ENCODE results near the gene BMP6.

BMP6 gene

GRCh38 chr6:7725849-7726415, at the start of gene BMP6:
Gene BMP6, plus strand, starts transcription at chr6:7726099. Its CDS starts 857 bp downstream, at chr6:7726956.
- DNase-seq, result no peak

- DNase-seq, result no peak
Observed at GRCh38 chr6:7677229-7677628, 48.7 kb upstream of the BMP6 start.

DNA sequence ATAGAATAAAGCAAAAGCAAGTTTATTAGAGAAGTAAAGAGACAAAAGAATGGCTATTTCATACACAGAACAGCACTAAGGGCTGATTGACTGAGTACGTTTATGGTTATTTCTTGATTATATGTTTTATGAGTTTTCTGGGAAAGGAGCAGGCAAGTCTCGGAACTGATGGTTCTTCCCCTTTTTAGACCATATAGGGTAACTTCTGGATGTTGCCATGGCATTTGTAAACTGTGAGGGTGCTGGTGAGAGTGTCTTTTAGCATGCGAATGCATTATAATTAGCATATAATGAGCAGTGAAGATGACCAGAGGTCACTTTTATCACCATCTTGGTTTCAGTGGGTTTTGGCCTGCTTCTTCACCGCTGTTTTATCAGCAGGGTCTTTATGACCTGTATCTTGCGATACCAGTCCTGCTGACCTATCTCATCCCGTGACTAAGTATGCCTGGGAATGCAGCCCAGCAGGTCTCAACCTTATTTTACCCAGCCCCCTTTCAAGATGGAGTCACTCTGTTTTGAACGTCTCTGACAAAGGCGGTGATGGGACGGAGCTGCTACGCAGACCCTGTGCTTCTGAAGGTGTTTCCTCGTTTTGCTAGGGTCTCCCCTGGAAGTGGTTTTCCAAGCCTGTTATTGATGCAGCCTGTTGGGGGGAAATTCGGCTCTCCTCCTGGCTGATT, 45.4 kb upstream of the BMP6 start:
- DNase-seq, result no peak

DNA sequence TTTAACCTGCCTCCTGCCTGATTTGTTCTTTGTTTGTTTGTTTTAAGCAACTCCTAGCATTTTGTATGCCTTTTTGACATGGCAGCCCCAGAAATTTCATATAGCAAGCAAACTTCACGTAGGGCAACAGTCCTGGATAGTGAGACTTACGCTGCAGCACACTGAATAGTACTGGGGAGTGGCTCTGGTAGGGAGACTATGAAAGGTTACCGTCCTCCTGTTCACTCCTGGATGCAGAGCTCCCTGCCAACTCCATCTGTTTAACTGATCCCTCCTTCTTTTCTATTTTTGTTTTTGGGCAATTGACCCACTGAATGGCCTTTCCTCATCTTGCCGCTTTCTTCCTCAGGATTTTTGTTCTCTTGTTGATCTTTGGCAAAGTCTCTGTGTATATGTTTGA, 44.5 kb upstream of the BMP6 start:
- no peak for DNase-seq

GRCh38 chr6:7684076-7684475, 41.8 kb upstream of the BMP6 start:
- no peak for DNase-seq

GRCh38 chr6:7684843-7685242, 41.1 kb upstream of the BMP6 start:
- DNase-seq, result no peak

DNA sequence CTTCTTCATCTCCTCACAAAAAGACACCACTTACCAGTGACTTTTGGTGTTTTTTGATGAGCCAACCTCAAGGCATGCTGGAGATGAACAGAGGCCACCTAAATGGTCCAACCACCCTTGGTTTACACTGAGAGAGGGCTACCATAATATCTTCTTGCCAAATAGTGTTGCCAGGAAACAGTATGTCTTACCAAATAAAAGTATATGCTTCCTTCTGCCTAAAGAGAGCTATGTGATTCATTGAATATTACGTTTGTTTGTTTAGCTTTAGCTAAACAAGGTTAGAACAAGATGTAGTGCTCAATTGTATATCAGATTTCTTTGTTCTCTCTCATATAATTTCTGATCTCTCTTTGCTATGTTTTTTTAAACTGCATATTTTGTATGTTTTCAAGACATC, 40.6 kb upstream of the BMP6 start:
- no peak for DNase-seq

DNA sequence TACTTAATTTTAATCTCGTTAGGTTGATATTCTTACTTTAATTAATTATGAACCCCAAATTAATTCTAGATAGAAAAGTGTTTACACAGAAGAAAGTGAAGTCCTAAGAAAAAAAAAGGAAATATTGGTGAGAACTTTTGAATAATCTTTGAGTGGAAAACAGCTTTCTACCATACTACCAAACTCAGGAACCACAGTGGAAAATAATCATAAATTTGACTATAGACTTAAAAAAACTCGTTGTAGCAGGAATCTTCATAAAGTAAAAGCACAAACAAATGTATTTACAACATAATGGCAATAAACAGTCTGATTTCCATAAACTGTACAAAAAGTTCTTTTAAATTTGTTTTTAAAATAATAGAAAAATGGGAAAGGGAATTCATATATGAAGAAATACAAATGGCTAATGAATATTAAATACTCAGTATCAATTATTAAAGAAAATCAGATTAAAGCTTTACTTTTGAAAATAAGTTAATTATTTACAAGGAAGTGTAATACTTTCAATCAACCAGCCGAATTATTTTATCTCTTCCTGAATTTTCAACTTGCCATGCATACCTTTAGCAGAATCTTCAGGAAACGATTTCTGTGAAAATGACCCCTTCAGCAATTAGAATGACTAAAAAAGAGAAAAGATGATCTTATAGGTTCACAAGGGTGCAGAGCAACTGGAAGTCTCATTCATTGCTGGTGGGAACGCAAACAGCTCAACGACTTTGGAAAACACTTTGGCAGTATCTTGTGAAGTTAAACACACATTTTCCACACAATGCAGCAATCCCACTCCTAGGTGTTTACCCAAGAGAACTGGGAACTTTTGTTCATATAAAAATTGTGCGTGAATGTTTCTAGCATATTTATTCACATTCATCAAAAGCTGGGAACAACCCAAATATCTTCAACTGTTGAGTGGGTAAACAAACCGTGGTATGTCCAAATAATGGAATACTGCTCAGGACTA, 38.5 kb upstream of the BMP6 start:
- no peak for DNase-seq

GRCh38 chr6:7691021-7691420, 34.9 kb upstream of the BMP6 start:
- no peak for DNase-seq

- DNase-seq, result no peak
Observed at GRCh38 chr6:7691675-7692452, 34.0 kb upstream of the BMP6 start.

DNA sequence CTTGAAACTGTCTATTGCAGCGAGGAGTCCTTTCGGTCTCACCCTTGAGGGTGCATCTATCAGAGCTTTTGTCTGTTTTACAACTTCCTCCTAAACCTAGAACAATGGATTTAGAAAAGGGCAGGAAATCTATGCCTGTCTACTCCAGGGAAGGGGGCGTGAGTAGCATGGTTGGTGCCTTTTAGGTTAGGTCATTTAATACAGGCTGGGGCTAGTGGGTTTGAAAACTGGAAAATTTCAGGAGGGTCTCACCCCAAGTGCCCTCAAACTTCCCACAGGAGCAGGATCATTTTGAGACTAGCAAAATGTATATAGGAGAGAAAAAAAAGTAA, 33.5 kb upstream of the BMP6 start:
- no peak for DNase-seq

DNA sequence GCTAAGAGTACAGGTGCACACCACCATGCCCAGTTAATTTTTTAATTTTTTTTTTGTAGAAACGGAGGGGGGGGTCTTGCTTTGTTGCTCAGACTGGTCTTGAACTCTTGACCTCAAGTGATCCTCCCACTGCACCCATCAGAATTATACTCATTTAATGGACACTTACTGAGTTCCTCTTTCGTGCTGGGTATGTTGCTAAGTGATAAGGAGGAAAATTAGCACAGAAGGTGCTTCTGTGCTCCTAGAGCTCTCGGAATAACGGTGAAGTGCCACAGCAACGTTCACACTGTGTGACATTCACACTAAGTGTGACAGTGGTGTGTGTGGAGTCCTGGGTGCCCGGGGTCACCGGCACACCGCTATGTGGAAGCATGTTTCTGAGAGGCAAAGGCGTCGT, 32.1 kb upstream of the BMP6 start:
- no peak for DNase-seq

DNA sequence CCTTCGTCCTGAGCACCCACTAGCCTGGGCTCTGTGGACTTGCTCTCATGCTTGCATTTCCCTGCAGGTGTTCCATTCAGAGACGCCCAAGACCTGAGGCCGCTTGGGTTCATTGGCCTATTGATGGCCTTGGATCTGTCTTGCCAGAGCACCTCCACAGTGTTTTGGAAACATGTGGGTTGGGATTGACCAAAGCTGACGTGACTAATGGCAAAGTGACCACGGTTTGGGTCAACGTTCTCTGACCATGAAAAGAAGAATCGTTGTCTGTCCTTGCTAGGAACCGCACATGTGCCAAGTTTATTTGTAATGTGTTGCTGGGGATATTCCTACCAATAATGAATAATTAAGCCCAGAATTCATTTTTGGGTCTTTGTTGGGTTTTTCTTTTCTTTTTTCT, 29.8 kb upstream of the BMP6 start:
- DNase-seq, result no peak

GRCh38 chr6:7697432-7697819, 28.5 kb upstream of the BMP6 start:
- no peak for DNase-seq

DNA sequence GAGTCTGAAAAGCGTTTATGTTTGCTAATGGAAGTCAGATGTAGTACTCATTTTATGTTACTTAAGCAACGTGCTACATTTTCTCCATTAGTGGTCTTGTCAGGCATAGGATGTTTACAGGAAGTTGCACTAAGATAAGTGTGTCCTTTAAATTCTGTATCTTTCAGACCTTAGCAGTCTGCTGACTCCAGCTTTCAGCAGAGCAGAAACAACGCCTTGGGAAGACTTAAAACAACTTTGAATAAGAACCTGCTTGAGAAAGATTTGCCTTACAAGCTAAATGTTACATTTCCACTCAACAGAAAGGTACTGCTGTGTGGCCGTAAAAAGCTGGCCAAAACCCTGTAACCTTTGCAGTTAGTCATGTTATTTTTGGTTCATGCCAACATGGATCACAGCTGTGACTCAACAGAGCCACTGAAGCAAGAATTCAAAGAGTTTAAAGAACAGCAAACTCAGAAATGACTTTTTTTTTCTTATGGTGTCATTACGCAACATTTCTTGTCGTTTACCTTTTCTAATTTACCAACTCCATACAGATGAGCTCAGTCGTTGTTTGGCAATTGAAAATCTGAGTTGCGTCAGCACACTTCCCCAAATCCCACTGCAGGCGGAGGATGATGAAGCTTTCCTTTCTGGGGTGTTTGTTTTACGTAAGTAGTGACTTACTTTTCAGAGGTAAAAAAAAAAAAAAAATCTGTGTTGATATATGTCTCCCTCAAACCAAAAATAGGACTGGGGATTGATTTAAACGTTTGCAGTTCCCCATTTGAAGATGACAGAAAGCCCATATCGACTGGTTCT, 27.9 kb upstream of the BMP6 start:
- DNase-seq, result peak; percentile 73

GRCh38 chr6:7701212-7701834, 24.6 kb upstream of the BMP6 start:
- peak; percentile 49 for DNase-seq

- no peak for DNase-seq
Observed at GRCh38 chr6:7703148-7703680, 22.7 kb upstream of the BMP6 start.

DNA sequence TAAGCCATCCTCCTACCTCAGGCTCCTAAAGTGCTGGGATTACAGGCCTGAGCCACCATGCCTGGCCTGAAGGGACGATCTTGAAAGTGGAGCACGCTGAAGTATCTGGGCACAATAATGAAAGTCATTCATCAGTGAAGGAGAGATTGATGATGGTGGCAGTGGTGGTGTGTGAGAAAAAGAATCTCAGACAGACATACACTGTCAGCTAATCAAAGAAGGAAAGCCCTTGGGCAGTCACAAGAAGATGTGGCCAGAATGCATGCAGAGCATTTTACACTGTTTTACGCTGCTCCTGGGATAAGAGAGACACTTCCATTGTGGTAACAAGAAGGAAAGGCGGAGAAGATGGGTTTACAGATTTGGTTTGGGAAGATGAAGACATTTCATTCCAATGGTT, 20.4 kb upstream of the BMP6 start:
- no peak for DNase-seq

DNA sequence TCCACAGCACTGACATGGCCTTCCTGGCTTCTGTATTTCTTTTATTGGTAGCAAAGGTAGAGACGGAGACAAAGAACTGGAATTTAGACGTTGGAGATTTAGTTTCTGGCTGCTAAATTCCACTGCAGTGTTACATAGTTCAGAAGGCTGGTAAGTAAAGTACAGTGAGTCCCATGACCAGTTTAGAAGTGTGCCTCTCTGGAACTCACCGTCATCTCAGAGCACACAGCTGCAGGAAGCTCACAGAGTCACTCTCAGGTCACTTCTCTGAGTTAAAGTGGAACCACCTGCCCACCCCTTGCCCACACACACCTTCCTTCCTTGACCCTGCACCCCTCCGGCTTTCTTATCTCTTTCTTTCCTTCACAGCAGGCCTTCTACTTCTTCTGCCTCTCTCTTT, 19.6 kb upstream of the BMP6 start:
- DNase-seq, result no peak

DNA sequence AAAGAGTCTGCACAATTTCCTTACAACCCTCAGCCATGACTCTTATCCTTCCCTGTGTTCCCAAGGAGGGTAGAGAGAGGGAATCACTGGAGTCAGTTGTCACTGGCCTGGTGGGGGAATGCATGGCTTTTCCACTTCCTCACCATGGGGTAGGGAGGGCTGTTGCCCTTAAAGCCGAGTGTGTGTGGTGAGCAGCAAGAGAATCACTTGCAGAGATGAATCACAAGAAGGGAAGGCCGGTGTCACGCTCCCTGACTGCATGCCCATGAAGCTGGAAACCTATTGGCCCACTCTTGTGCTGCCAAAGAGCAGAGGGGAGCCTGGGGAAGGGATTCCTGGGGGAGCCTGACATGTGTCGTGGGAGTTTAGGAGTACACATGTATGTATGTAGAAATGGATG, 18.1 kb upstream of the BMP6 start:
- DNase-seq, result no peak

DNA sequence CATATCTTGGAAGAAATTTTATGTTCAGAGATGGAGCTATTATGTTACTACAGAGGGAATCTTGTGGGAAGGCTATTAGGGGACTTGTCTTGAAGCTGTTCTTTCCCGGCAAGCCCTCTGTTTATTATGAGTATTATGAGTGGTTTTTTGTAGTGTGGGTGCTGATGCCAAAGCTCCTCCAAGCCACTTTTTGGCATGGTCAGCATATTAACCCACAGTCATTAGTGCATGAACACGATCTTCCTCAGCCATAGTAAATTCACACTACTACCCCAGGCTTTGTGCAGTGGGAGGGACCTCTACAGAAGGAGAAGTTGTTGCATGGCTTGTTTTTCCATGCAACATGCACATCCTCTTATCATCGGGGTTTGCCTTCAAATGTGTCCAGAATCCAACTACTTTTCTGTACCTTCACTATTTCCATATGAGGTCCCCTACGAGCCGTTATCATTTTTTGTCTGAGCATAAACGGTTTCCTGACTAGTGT, 6.5 kb upstream of the BMP6 start:
- DNase-seq, result no peak

- no peak for DNase-seq
Observed at GRCh38 chr6:7720346-7720745, 5.6 kb upstream of the BMP6 start.

All from GF-D8 (cell line).